H1 (cell line): ENCODE results near the gene SPACA4. TPM values are rescaled to one million over a fixed set of nuclear protein-coding genes. Genes with fewer than 3 reads are reported as not detected.

ENCODE experiments used
- HDAC6 ChIP-seq: IDR thresholded peaks from one replicate; pipeline ENCODE4 v1.7.1; 2012; ENCODE audit warnings: low read depth, mild to moderate bottlenecking, inconsistent platforms, low read length, moderate library complexity
- MAX ChIP-seq: IDR thresholded peaks from 2 replicates; pipeline ENCODE4 v1.6.1; 2012; ENCODE audit warnings: inconsistent platforms
- RBBP5 ChIP-seq: IDR thresholded peaks from 2 replicates; pipeline ENCODE4 v1.7.1; 2012; ENCODE audit warnings: low read depth, mild to moderate bottlenecking, inconsistent platforms, low read length, moderate library complexity, borderline replicate concordance
- polyA plus RNA-seq, 7 experiments: library from polyadenylated mRNA; depleted of rRNA in 3 of 7; stranded (reverse) in 5 of 7; unstranded in 2 of 7; fragments of >200 nt in 5 of 7; fragments of 200-250 nt in 2 of 7; gene quantifications; 1 replicate in 5 of 7; 2 replicates in 1 of 7; 4 replicates in 1 of 7; pipeline versions ENCODE4 v1.2.1 to v1.2.3, GENCODE V29; 2011 to 2013; ENCODE audit warnings: missing spikeins in 2 of 7, mixed read lengths in 2 of 7
- total RNA-seq: library from RNA; stranded (reverse); fragmentation: NEBNext Ultra II Directional; extraction: Animal tissue kit (Norgen Biotek cat#: 25700); gene quantifications from 2 replicates; pipeline ENCODE4 v1.2.1, GENCODE V29; 2021

The SPACA4 gene
- total and polyA plus RNA-seq, 2 of the 8 experiments (the other 6 are each of a cell fraction or from before 2014, with no cell fraction given): not detected

- no peak for TF ChIP-seq RBBP5
- no peak for TF ChIP-seq HDAC6
- TF ChIP-seq MAX: no peak
Observed at GRCh38 chr19:48596679-48597465, 9.7 kb upstream of the SPACA4 start (continued).
